Measurements from ENCODE around the gene SECISBP2L. TPM values are rescaled to one million over a fixed set of nuclear protein-coding genes. Genes with fewer than 3 reads are reported as not detected.
A peak's percentile ranks its signal among the peaks of the same experiment; 100 is the strongest.

The SECISBP2L gene
- total and polyA plus RNA-seq, 2 experiments from 2014 or later = 18.4 to 41.7 TPM

DNA sequence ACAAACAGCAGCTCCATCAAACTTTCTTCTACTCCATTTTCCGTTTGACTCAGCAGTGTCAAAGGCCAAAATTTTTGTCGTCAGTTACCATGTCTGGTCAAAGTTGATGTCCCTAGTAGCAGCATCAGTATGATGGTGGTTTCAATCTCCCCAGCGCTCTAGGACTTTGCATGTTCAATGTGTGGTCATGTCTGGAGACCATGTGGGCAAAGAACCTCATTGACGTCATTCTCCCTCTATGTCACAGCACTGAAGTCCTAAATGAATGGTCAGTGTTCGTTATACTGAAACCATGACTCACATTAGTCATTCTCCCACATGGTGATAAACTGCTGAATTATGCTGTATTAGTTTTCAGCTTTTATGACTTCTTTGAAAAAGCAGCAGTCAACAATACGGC is 105.7 kb downstream of the SECISBP2L start:
- H4K20me1 ChIP-seq (ENCODE audit: insufficient read depth, poor library complexity, severe bottlenecking) = no peaks in the 10 kb centered on the region
- H3K27me3 ChIP-seq = no peaks in the 10 kb centered on the region
- no peak overlapping the region for H3K4me2 ChIP-seq
- WGBS (ENCODE audit: low lambda C conversion rate, missing lambda C conversion rate) = 81% methylated on average over 6 of the region's 6 CpGs
- H3K4me3 ChIP-seq = no peak overlapping the region
- H3K27ac ChIP-seq = peak overlapping the region; percentile 59
- H3K79me2 ChIP-seq = no peaks in the 10 kb centered on the region
- H3K9me2 ChIP-seq (replicated peaks; ENCODE audit: insufficient read depth) = no peaks in the 10 kb centered on the region
- peak; percentile 23 for DNase-seq (ENCODE audit: low spot score)
- H2AFZ ChIP-seq = no peak overlapping the region
- H3K9me3 ChIP-seq (ENCODE audit: low read depth) = no peaks in the 10 kb centered on the region
- TF ChIP-seq, protein P1, sequence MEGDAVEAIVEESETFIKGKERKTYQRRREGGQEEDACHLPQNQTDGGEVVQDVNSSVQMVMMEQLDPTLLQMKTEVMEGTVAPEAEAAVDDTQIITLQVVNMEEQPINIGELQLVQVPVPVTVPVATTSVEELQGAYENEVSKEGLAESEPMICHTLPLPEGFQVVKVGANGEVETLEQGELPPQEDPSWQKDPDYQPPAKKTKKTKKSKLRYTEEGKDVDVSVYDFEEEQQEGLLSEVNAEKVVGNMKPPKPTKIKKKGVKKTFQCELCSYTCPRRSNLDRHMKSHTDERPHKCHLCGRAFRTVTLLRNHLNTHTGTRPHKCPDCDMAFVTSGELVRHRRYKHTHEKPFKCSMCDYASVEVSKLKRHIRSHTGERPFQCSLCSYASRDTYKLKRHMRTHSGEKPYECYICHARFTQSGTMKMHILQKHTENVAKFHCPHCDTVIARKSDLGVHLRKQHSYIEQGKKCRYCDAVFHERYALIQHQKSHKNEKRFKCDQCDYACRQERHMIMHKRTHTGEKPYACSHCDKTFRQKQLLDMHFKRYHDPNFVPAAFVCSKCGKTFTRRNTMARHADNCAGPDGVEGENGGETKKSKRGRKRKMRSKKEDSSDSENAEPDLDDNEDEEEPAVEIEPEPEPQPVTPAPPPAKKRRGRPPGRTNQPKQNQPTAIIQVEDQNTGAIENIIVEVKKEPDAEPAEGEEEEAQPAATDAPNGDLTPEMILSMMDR (IDR thresholded peaks at IDR 0.05; ENCODE audit: poor library complexity) = no peak
- no peak for TF ChIP-seq EZH2phosphoT487 (IDR thresholded peaks at IDR 0.05; ENCODE audit: low read depth, severe bottlenecking, unreplicated experiment)
- no peak for TF ChIP-seq EZH2 (IDR thresholded peaks at IDR 0.05; ENCODE audit: borderline replicate concordance)
- H3K4me1 ChIP-seq (ENCODE audit: insufficient read depth) = no peaks in the 10 kb centered on the region
- H3K36me3 ChIP-seq (replicated peaks; ENCODE audit: insufficient read depth, low read depth) = no peaks in the 10 kb centered on the region

DNA sequence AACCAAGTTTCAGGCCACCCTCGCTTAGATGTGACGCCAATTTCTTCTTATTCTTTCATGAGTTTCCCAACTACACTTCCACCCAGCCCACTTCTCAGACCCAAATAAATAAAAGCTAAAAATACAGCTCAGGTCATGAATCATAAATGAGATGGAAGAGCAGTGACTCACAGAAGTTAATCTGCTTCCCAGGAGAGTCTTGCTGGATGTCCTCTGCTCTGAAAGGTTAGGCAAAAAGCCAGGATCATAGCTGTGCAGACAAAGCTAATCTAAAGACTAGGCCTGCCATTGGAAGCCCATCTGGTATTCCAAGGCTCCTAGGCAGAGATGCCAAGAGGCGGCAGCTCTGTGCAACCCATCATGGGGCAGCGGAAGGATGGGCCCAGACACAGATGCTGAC is 106.6 kb downstream of the SECISBP2L start:
- peak; percentile 43 for DNase-seq (ENCODE audit: low spot score)
- WGBS (ENCODE audit: low lambda C conversion rate, missing lambda C conversion rate) = 93% methylated on average over 4 of the region's 4 CpGs
- no peaks in the 10 kb centered on the region for H3K79me2 ChIP-seq
- H3K4me3 ChIP-seq = no peak overlapping the region
- no peak overlapping the region for H3K4me2 ChIP-seq
- H3K9me2 ChIP-seq (replicated peaks; ENCODE audit: insufficient read depth) = no peaks in the 10 kb centered on the region
- no peak overlapping the region for H2AFZ ChIP-seq
- H3K36me3 ChIP-seq (replicated peaks; ENCODE audit: insufficient read depth, low read depth) = no peaks in the 10 kb centered on the region
- peak overlapping the region; percentile 25 for H3K27ac ChIP-seq
- H3K27me3 ChIP-seq = no peaks in the 10 kb centered on the region
- TF ChIP-seq EZH2phosphoT487 (IDR thresholded peaks at IDR 0.05; ENCODE audit: low read depth, severe bottlenecking, unreplicated experiment) (no peak), EZH2 (IDR thresholded peaks at IDR 0.05; ENCODE audit: borderline replicate concordance) (no peak)
- TF ChIP-seq, protein P1 (IDR thresholded peaks at IDR 0.05; ENCODE audit: poor library complexity) = no peak
- no peaks in the 10 kb centered on the region for H4K20me1 ChIP-seq (ENCODE audit: insufficient read depth, poor library complexity, severe bottlenecking)
- no peaks in the 10 kb centered on the region for H3K9me3 ChIP-seq (ENCODE audit: low read depth)
- H3K4me1 ChIP-seq (ENCODE audit: insufficient read depth) = no peaks in the 10 kb centered on the region

Small RNA genes lying within 50 kb of the gene (small RNA-seq; reads per million reads assigned to genes)
- gene RF00019 = not detected

Other genes starting within 250 kb of the SECISBP2L start
- 5.0 and 6.3 TPM in 2 replicates for gene CEP152, start 235.4 kb downstream of the SECISBP2L start, total RNA-seq
- gene CEP152, start 235.4 kb downstream of the SECISBP2L start, polyA plus RNA-seq = 3.8 and 4.7 TPM in 2 replicates
- 198 and 218 TPM in 2 replicates for gene EID1, start 168.3 kb downstream of the SECISBP2L start, total RNA-seq
- 228 and 242 TPM in 2 replicates for gene EID1, start 168.3 kb downstream of the SECISBP2L start, polyA plus RNA-seq
- 1.00 and 1.2 TPM in 2 replicates for gene SHC4, start 82.5 kb downstream of the SECISBP2L start, total RNA-seq
- gene SHC4, start 82.5 kb downstream of the SECISBP2L start, polyA plus RNA-seq = 0.75 and 0.91 TPM in 2 replicates
- gene COPS2, start 109.2 kb upstream of the SECISBP2L start, total RNA-seq = 97.9 and 127 TPM in 2 replicates
- gene COPS2, start 109.2 kb upstream of the SECISBP2L start, polyA plus RNA-seq = 26.1 and 37.4 TPM in 2 replicates
- 27.5 and 31.4 TPM in 2 replicates for gene GALK2, start 123.8 kb upstream of the SECISBP2L start, total RNA-seq
- gene GALK2, start 123.8 kb upstream of the SECISBP2L start, polyA plus RNA-seq = 20.1 and 25.3 TPM in 2 replicates

All from hepatocyte (in vitro differentiated cells).